Loucy (cell line): ENCODE measurements around the gene MC4R.
"Not testable (repeated sequence)": the region's sequence is repeated elsewhere in the genome, so short reads cannot be mapped to it uniquely, and the experiment has no call there.

Experiments
- H2AFZ ChIP-seq: fragments of 200-600 bp; sonication (generic); 2 replicates; pipeline ENCODE4 v1.6.0; 2016; ENCODE audit warnings: antibody characterized with exemption, mild to moderate bottlenecking, low read length, moderate library complexity
- H3F3A ChIP-seq: fragments of 200-600 bp; 2 replicates; pipeline ENCODE4 v1.6.0; 2016; ENCODE audit warnings: antibody characterized with exemption, low read depth, mild to moderate bottlenecking
- H3K27me3 ChIP-seq: fragments of 200-600 bp; sonication (generic); 2 replicates; pipeline ENCODE4 v1.6.1; 2014; ENCODE audit warnings: low read length, mild to moderate bottlenecking; ENCODE audit not compliant: insufficient read depth, poor library complexity, severe bottlenecking
- H3K36me3 ChIP-seq: fragments of 200-600 bp; sonication (generic); 2 replicates; pipeline ENCODE4 v1.6.1; 2016; ENCODE audit warnings: low read length; ENCODE audit not compliant: insufficient read depth
- H3K4me1 ChIP-seq: fragments of 200-600 bp; sonication (generic); 2 replicates; pipeline ENCODE4 v1.5.1; 2014; ENCODE audit warnings: low read length, mild to moderate bottlenecking; ENCODE audit not compliant: insufficient read depth, poor library complexity, severe bottlenecking
- H3K4me2 ChIP-seq: fragments of 200-600 bp; sonication (generic); 2 replicates; pipeline ENCODE4 v1.6.0; 2014; ENCODE audit warnings: antibody characterized with exemption, low read length, low read depth, mild to moderate bottlenecking; ENCODE audit not compliant: poor library complexity, severe bottlenecking
- H3K4me3 ChIP-seq: fragments of 200-600 bp; sonication (generic); 2 replicates; pipeline ENCODE4 v1.5.1; 2014; ENCODE audit warnings: low read length, mild to moderate bottlenecking, mixed read lengths; ENCODE audit not compliant: poor library complexity, severe bottlenecking
- H3K79me2 ChIP-seq: fragments of 200-600 bp; sonication (generic); 2 replicates; pipeline ENCODE4 v1.6.1; 2014; ENCODE audit warnings: low read length; ENCODE audit not compliant: insufficient read depth
- H3K9ac ChIP-seq: fragments of 200-600 bp; sonication (generic); 2 replicates; pipeline ENCODE4 v1.6.0; 2014; ENCODE audit warnings: mild to moderate bottlenecking, low read depth, low read length, moderate library complexity; ENCODE audit not compliant: poor library complexity, severe bottlenecking
- H3K9me2 ChIP-seq: fragments of 200-600 bp; sonication (generic); replicated peaks from 2 replicates; pipeline ENCODE4 v1.6.1; 2016; ENCODE audit warnings: low read depth, low read length, mixed read lengths
- H3K9me3 ChIP-seq: fragments of 200-600 bp; sonication (generic); 2 replicates; pipeline ENCODE4 v1.6.1; 2014; ENCODE audit warnings: mild to moderate bottlenecking, antibody characterized with exemption, low read length, low read depth; ENCODE audit not compliant: insufficient read depth
- H4K20me1 ChIP-seq: fragments of 200-600 bp; sonication (generic); 2 replicates; pipeline ENCODE4 v1.6.0; 2014; ENCODE audit warnings: antibody characterized with exemption, low read length, mild to moderate bottlenecking; ENCODE audit not compliant: insufficient read depth, poor library complexity, severe bottlenecking
- CTCF ChIP-seq: fragments of 200-600 bp; sonication (generic); conservative IDR thresholded peaks from 2 replicates; pipeline ENCODE4 v1.5.1; 2014; ENCODE audit warnings: mild to moderate bottlenecking, antibody characterized with exemption, low read length
- EZH2phosphoT487 ChIP-seq: fragments of 200-600 bp; IDR thresholded peaks from 2 replicates; pipeline ENCODE4 v1.6.1; 2018; ENCODE audit warnings: antibody characterized with exemption, mild to moderate bottlenecking, moderate library complexity, borderline replicate concordance

Gene MC4R

GRCh38 chr18:60372596-60372995 is at the start of gene MC4R:
MC4R (minus strand) TSS chr18:60372775; CDS start chr18:60372349, 426 bp downstream.
- Histone ChIP-seq H3K4me3 (peak within 1 kb of the TSS; percentile 62), H3K9me3 (no peaks in the 10 kb centered on the region), H2AFZ (peak within 1 kb of the TSS; percentile 76), H3K9me2 (no peaks in the 10 kb centered on the region), H3F3A (no peaks in the 10 kb centered on the region), H3K4me2 (peak within 1 kb of the TSS; percentile 62), H3K4me1 (peaks cover 15% of the 10 kb centered on the region), H3K27me3 (no peaks in the 10 kb centered on the region), H4K20me1 (no peaks in the 10 kb centered on the region), H3K79me2 (no peaks in the 10 kb centered on the region), H3K9ac (peak within 1 kb of the TSS; percentile 6), H3K36me3 (no peaks in the 10 kb centered on the region)
- TF ChIP-seq CTCF (no peak), EZH2phosphoT487 (no peak)

- not testable (repeated sequence) for H3K4me1 ChIP-seq, H3K9ac ChIP-seq, H3K4me2 ChIP-seq, H4K20me1 ChIP-seq, H3K4me3 ChIP-seq, H3K9me3 ChIP-seq, H3K9me2 ChIP-seq, H2AFZ ChIP-seq, H3F3A ChIP-seq, H3K36me3 ChIP-seq, H3K79me2 ChIP-seq, H3K27me3 ChIP-seq
Measured at GRCh38 chr18:60422306-60422705, 49.7 kb upstream of the MC4R start.

- H4K20me1 ChIP-seq: no peaks in the 10 kb centered on the region
Measured at GRCh38 chr18:60421356-60422118, 49.0 kb upstream of the MC4R start.

More at GRCh38 chr18:60421356-60422118, 49.0 kb upstream of the MC4R start:
- no peak overlapping the region for H3K9ac ChIP-seq
- TF ChIP-seq EZH2phosphoT487: no peak
- TF ChIP-seq CTCF: no peak
- H3K4me1 ChIP-seq: peaks cover 6% of the 10 kb centered on the region
- no peaks in the 10 kb centered on the region for H3K27me3 ChIP-seq
- H3K4me3 ChIP-seq: no peak overlapping the region
- no peaks in the 10 kb centered on the region for H3K36me3 ChIP-seq
- H3K79me2 ChIP-seq: no peaks in the 10 kb centered on the region
- H3K9me3 ChIP-seq: no peaks in the 10 kb centered on the region
- H3K9me2 ChIP-seq: no peaks in the 10 kb centered on the region
- H2AFZ ChIP-seq: no peak overlapping the region
- H3K4me2 ChIP-seq: no peak overlapping the region
- H3F3A ChIP-seq: no peaks in the 10 kb centered on the region
